K562 (cell line): ENCODE measurements around the gene TSEN54. TPM values are rescaled to one million over a fixed set of nuclear protein-coding genes. Genes with fewer than 3 reads are reported as not detected.
A peak's percentile ranks its signal among the peaks of the same experiment; 100 is the strongest.

Source experiments
- ATAC-seq: fragments of 200-7000 bp; cut with Tn5 transposase; 3 replicates; pipeline ENCODE4 v1.9.1; 2020; ENCODE audit warnings: moderate library complexity
- BruUV-seq: library from RNA; stranded (reverse); fragments of 400-500 nt; replicated peaks from 2 replicates; lab custom pipeline; 2021; lab: Mats Ljungman, UMichigan
- CTCF ChIA-PET: fragments of 300-600 bp; formaldehyde crosslinking; extraction: SDS; loops from one replicate; lab custom pipeline; 2021; ENCODE audit warnings: low intra/inter-chr PET ratio; lab: Yijun Ruan, JAX
- POLR2A ChIA-PET: fragments of 300-600, 350-650 bp; sonication (Branson Sonifier 250); formaldehyde crosslinking; extraction: SDS; loops from one replicate; lab custom pipeline; 2021; ENCODE audit warnings: antibody characterized with exemption, inconsistent platforms; lab: Yijun Ruan, JAX
- DNase-seq, 4 experiments: peaks; one replicate each; pipeline versions ENCODE4 v3.0.0 to v3.0.0-alpha.2; 2011 to 2018; ENCODE audit warnings: low spot score in 3 of 4, mixed read lengths in 3 of 4; ENCODE audit errors: extremely low read depth in 1 of 4
- FAIRE-seq: peaks from 2 replicates; lab custom pipeline; 2011; peaks lifted over from hg19 to GRCh38; lab: Jason Lieb, UNC
- H2AFZ ChIP-seq: 2 replicates; pipeline ENCODE4 v1.6.0; 2011; ENCODE audit warnings: low read depth, low read length, control low read depth, inconsistent platforms
- H3K27ac ChIP-seq: fragments of 200-600 bp; 3 replicates; pipeline ENCODE4 v1.8.0; 2011; ENCODE audit warnings: low read depth, mild to moderate bottlenecking, control low read depth, inconsistent platforms, low read length, moderate library complexity, mixed read lengths; ENCODE audit errors: extremely low read depth
- H3K27me3 ChIP-seq, 2 experiments: fragments of 300-600 bp in 1 of 2; 2 replicates in 1 of 2; 3 replicates in 1 of 2; pipeline versions ENCODE4 v1.6.0 to v1.8.0; 2011; ENCODE audit warnings: inconsistent platforms in 2 of 2, low read length in 2 of 2, mild to moderate bottlenecking in 1 of 2, mixed read lengths in 1 of 2, moderate library complexity in 1 of 2; ENCODE audit not compliant: control insufficient read depth in 2 of 2, insufficient read depth in 2 of 2
- H3K36me3 ChIP-seq: fragments of 300-600 bp; 3 replicates; pipeline ENCODE4 v1.8.0; 2011; ENCODE audit warnings: mild to moderate bottlenecking, low read length, inconsistent platforms; ENCODE audit not compliant: control insufficient read depth, insufficient read depth
- H3K4me1 ChIP-seq, 2 experiments: fragments of 200-600 bp in 1 of 2; replicated peaks in 1 of 2; 2 replicates in 1 of 2; 3 replicates in 1 of 2; pipeline versions ENCODE4 v1.5.1 to v1.8.0; 2011; ENCODE audit warnings: inconsistent platforms in 2 of 2, low read length in 2 of 2, mild to moderate bottlenecking in 1 of 2, mixed read lengths in 1 of 2, moderate library complexity in 1 of 2; ENCODE audit not compliant: control insufficient read depth in 2 of 2, insufficient read depth in 2 of 2
- H3K4me2 ChIP-seq: 2 replicates; pipeline ENCODE4 v1.6.1; 2011; ENCODE audit warnings: low read length, control low read depth, inconsistent platforms, mixed read lengths; ENCODE audit not compliant: insufficient read depth
- H3K4me3 ChIP-seq: fragments of 200-600 bp; sonication (generic), shearing (Covaris generic); 2 replicates; pipeline ENCODE4 v1.5.1; 2016; ENCODE audit warnings: control low read depth, inconsistent platforms
- H3K79me2 ChIP-seq: fragments of 200-600 bp; 3 replicates; pipeline ENCODE4 v1.8.0; 2011; ENCODE audit warnings: low read length, inconsistent platforms; ENCODE audit not compliant: control insufficient read depth, insufficient read depth
- H3K9ac ChIP-seq, 2 experiments: 2 replicates each; pipeline versions ENCODE4 v1.6.0 to v1.6.1; 2011; ENCODE audit warnings: low read depth in 2 of 2, low read length in 2 of 2, control low read depth in 1 of 2, inconsistent platforms in 1 of 2, mild to moderate bottlenecking in 1 of 2, mixed read lengths in 1 of 2; ENCODE audit not compliant: insufficient read depth in 1 of 2
- H3K9me1 ChIP-seq: one replicate; pipeline ENCODE4 v1.6.0; 2011; ENCODE audit warnings: inconsistent platforms, mild to moderate bottlenecking, low read length, moderate library complexity; ENCODE audit not compliant: control insufficient read depth, insufficient read depth
- H3K9me3 ChIP-seq: replicated peaks from 2 replicates; pipeline ENCODE4 v1.5.1; 2011; ENCODE audit warnings: low read depth, low read length, inconsistent platforms; ENCODE audit not compliant: control insufficient read depth, insufficient read depth
- H4K20me1 ChIP-seq: replicated peaks from 2 replicates; pipeline ENCODE4 v1.6.1; 2011; ENCODE audit warnings: low read length, inconsistent platforms, mixed read lengths; ENCODE audit not compliant: control insufficient read depth, insufficient read depth
- ARHGAP35 ChIP-seq: fragments of 450-650 bp; IDR thresholded peaks from 2 replicates; pipeline ENCODE4 v1.6.1; 2018; ENCODE audit not compliant: partially characterized antibody
- C11orf30 ChIP-seq: fragments of 450-650 bp; IDR thresholded peaks from 2 replicates; pipeline ENCODE4 v1.6.1; 2016; ENCODE audit warnings: low read depth, mild to moderate bottlenecking
- GABPB2 ChIP-seq: fragments of 250-450 bp; sonication (Bioruptor Pico); conservative IDR thresholded peaks from 2 replicates; pipeline ENCODE4 v1.5.1; 2021; ENCODE audit warnings: mild to moderate bottlenecking
- GTF3C2 ChIP-seq: IDR thresholded peaks from 3 replicates; pipeline ENCODE4 v1.6.1; 2011; ENCODE audit warnings: borderline replicate concordance, mild to moderate bottlenecking, moderate library complexity; ENCODE audit not compliant: insufficient read length; ENCODE audit errors: extremely low read depth
- NFIC ChIP-seq: fragments of 450-650 bp; IDR thresholded peaks from 2 replicates; pipeline ENCODE4 v1.6.1; 2017; ENCODE audit warnings: mild to moderate bottlenecking, inconsistent platforms
- POLR2B ChIP-seq: fragments of 450-650 bp; IDR thresholded peaks from 2 replicates; pipeline ENCODE4 v1.6.1; 2018; ENCODE audit warnings: low read depth; ENCODE audit not compliant: partially characterized antibody
- RBM15 ChIP-seq: fragments of 200-400 bp; formaldehyde crosslinking; IDR thresholded peaks from 2 replicates; pipeline ENCODE4 v1.6.1; 2018; ENCODE audit warnings: mild to moderate bottlenecking, low read length, moderate library complexity; ENCODE audit not compliant: insufficient read depth
- SETDB1 ChIP-seq: IDR thresholded peaks from one replicate; pipeline ENCODE4 v1.6.1; 2012; ENCODE audit warnings: low read length, control low read depth, inconsistent platforms
- SIN3A ChIP-seq, 2 experiments: fragments of 150-350 bp in 1 of 2; IDR thresholded peaks; 2 replicates each; pipeline ENCODE4 v1.6.1; 2011 to 2016; ENCODE audit warnings: borderline replicate concordance in 2 of 2, low read depth in 2 of 2, low read length in 2 of 2, mild to moderate bottlenecking in 2 of 2, moderate library complexity in 2 of 2; ENCODE audit not compliant: control insufficient read depth in 1 of 2
- SRF ChIP-seq, 2 experiments: fragments of 250-450, 450-650 bp in 1 of 2; sonication (Bioruptor Pico) in 1 of 2; sonication (generic) in 1 of 2; formaldehyde crosslinking; IDR thresholded peaks; 2 replicates each; pipeline versions ENCODE4 v1.5.0 to v1.5.1; 2020 to 2022; ENCODE audit warnings: mild to moderate bottlenecking in 1 of 2, missing genetic modification reagents in 1 of 2
- ZFPM2 ChIP-seq: fragments of 250-450 bp; sonication (Bioruptor Pico); IDR thresholded peaks from 2 replicates; pipeline ENCODE4 v1.5.1; 2022; ENCODE audit warnings: mild to moderate bottlenecking
- ZNF274 ChIP-seq: IDR thresholded peaks from 2 replicates; pipeline ENCODE4 v1.6.1; 2011; ENCODE audit warnings: low read depth, mild to moderate bottlenecking, low read length, moderate library complexity, borderline replicate concordance
- ZNF316 ChIP-seq: fragments of 450-650 bp; IDR thresholded peaks from 2 replicates; pipeline ENCODE4 v1.6.1; 2016
- WGBS: fragments of 100-300 bp; shearing (Covaris generic); methylation state at CpG from one replicate; pipeline ENCODE4 v1.1.6; 2016; ENCODE audit warnings: low coverage, mixed read lengths; ENCODE audit not compliant: insufficient coverage; ENCODE audit errors: missing lambda C conversion rate; 5-methylcytosine and 5-hydroxymethylcytosine counted together
- in situ Hi-C: fragments of 300-500 bp; cut with MboI; formaldehyde crosslinking; loops from 4 replicates; pipeline ENCODE4 v1.15.0; 2018; ENCODE audit warnings: inconsistent platforms, mixed read lengths
- intact Hi-C: fragments of 100-400 bp; cut with micrococcal nuclease; formaldehyde crosslinking; loops from 2 replicates; pipeline ENCODE4 v1.14.2; 2022
- polyA plus RNA-seq, 8 experiments: library from polyadenylated mRNA; depleted of rRNA in 4 of 8; stranded (reverse) in 5 of 8; unstranded in 3 of 8; fragments of >200 nt; fragmentation: Nextera tagmentation in 2 of 8; fragmentation: Illumina TruSeq in 1 of 8; extraction: Ambion mirVana in 2 of 8; extraction: Trizol in 1 of 8; gene quantifications; 2 replicates each; pipeline versions ENCODE4 v1.2.1 to v1.2.3, GENCODE V29; 2011 to 2014; ENCODE audit warnings: inconsistent platforms in 1 of 8, missing spikeins in 1 of 8
- total RNA-seq, 7 experiments: library from RNA; depleted of rRNA in 6 of 7; stranded (reverse); fragments of >200 nt in 6 of 7; fragmentation: Illumina TruSeq in 2 of 7; extraction: Trizol in 2 of 7; gene quantifications; 2 replicates each; pipeline versions ENCODE4 v1.2.1 to v1.2.3, GENCODE V29; 2011 to 2021; ENCODE audit warnings: low replicate concordance in 1 of 7

TSEN54 gene
- total and polyA plus RNA-seq, 9 of the 15 experiments (the other 6 are each of a cell fraction or from before 2014, with no cell fraction given): 5.9 to 64.3 (median 48.9) TPM

DNA sequence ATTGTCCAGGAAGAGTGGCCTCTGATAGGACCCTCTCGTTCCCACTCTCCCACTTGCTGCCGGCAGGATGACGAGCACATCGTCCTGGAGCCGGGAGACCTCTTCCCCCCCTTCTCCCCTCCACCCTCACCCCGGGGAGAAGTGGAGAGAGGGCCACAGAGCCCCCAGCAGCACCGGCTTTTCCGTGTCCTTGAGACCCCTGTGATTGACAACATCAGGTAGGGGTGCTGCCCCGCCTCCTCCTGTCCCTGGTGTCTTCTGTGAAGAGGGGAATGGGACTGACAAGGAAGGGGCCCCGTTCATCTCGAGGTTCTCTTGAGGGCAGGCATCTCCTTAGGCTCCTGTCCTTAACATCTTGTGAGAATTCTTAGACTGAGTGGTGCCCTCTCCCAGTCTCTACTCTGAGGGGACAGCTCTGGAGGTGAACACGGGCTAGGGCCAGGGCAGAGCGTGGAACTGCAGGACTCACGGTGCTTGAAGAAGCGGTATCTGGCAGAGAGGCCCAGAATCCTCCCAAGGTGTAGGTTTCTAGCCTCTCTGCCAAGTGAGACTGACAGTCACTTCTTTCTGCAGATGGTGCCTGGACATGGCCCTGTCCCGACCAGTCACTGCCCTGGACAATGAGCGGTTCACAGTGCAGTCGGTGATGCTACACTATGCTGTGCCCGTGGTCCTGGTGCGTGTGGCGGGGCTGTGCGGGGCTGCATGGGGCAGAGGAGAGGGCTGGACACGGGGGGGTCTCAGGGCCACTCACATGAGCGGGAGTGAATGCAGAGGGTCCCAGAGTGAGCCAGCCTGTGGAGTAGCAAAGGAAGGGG lies 27.4 kb upstream of the TSEN54 start:
- TF ChIP-seq RBM15 (no peak), ARHGAP35 (no peak), SRF (CRISPR knock-in tag; IDR thresholded peaks at IDR 0.05) (no peak), GABPB2 (CRISPR knock-in tag) (no peak), SIN3A (IDR thresholded peaks at IDR 0.05; ENCODE audit: borderline replicate concordance in 2 of 2, control insufficient read depth in 1 of 2, low read depth in 2 of 2, low read length in 2 of 2) (no peak), SETDB1 (no peak), GTF3C2 (no peak), POLR2B (no peak), C11orf30 (no peak), NFIC (no peak), ZFPM2 (CRISPR knock-in tag) (no peak), ZNF274 (no peak), ZNF316 (no peak)
- Histone ChIP-seq H3K79me2 (0 out of 3 replicates have a peak, but pooled peaks cover 2% of the 10 kb centered on the region), H3K36me3 (peaks cover 18% of the 10 kb centered on the region; the same call in 1 of the 3 replicates), H2AFZ (no peak overlapping the region), H4K20me1 (peaks cover 10% of the 10 kb centered on the region; the same call in 1 of the 2 replicates), H3K4me2 (no peak overlapping the region), H3K27me3 (no peaks in the 10 kb centered on the region), H3K9me1 (no peaks in the 10 kb centered on the region), H3K9me3 (no peaks in the 10 kb centered on the region), H3K4me3 (no peak overlapping the region), H3K4me1 (peaks cover 11 to 36% of the 10 kb centered on the region in 2 experiments; a peak in 4 of 5 replicates), H3K9ac (peak overlapping the region in 1 of 2 experiments; percentile 43; a peak in 2 of 4 replicates), H3K27ac (no peak overlapping the region)
- ChIA-PET CTCF (no interaction called here), POLR2A (no interaction called here)
- FAIRE-seq (no peak), ATAC-seq (no peak), DNase-seq (no peak)
- WGBS: 77% methylated on average over 20 of the region's 24 CpGs
- intact Hi-C loops (no loop called here), in situ Hi-C loops (no loop called here)
- BruUV-seq: no TSS peak
